CD4-positive, alpha-beta T cell treated with Interleukin-2 at 100 ng/mL for 4 hours (primary cell): ENCODE results near the gene RSPH6A.
"Not testable (repeated sequence)": the region's sequence is repeated elsewhere in the genome, so short reads cannot be mapped to it uniquely, and the experiment has no call there.

Experiments
- DNase-seq: peaks from one replicate; pipeline ENCODE4 v3.0.0-alpha.2; 2020; ENCODE audit warnings: low spot score

RSPH6A gene

GRCh38 chr19:45764945-45765701 is 50.0 kb downstream of the RSPH6A start:
- no peak for DNase-seq

GRCh38 chr19:45764475-45764874 is 50.6 kb downstream of the RSPH6A start:
- DNase-seq = no peak

GRCh38 chr19:45763691-45764294 is 51.3 kb downstream of the RSPH6A start:
- DNase-seq = no peak

- no peak for DNase-seq
Measured at GRCh38 chr19:45762870-45763631, 52.1 kb downstream of the RSPH6A start.

DNA sequence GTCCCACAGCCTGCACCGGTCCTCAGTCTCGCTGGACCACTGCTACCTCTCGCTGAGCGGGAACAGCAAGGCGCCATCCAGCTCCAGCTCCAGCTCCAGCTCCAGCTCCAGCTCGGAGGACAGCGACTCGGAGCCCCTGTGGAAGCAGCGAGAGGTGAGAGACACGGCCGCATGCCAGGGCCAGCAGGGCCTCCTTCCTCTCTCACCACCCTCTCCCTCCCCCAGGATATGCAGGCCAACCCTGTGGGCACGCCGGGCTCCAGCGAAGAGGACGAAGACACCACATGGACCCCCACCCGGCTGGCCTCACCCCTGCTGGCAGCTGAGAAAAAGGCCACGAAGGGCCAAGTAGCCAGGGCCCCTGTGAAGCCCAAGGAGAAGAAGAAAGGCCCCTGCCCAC is 53.4 kb downstream of the RSPH6A start:
- no peak for DNase-seq

DNA sequence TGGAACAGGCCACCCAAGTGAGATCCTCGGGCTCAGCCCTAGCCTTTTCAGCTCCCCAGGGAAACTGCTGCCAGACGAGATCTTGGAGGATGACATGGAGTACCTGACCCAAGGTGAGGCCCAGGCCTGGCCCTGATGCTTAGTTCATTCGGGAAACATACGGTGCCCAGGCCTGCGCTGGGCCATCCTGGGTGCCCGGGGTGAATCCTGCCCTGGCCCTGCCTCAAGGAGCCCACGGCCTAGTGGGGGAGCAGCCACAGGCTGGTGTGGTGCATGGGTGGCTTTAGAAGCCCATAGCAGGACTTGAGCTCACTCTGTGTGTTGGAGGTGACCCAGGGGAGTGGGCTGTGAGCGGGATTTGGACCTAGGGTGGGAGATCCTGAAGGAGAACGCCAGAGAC is 56.2 kb downstream of the RSPH6A start:
- DNase-seq = no peak

DNA sequence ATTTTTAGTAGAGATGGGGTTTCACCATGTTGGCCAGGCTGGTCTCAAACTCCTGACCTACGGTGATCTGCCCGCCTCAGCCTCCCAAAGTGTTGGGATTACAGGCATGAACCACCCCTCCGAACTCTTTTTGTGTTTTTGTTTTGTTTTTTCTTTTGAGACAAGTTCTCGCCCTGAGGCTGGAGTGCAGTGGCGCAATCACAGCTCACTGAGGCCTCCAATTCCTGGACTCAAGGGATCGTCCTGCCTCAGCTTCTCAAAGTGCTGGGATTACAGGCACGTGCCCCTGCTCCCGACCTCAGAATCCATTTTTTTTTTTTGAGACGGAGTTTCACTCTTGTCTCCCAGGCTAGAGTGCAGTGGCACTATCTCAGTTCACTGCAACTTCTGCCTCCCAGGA is 57.4 kb downstream of the RSPH6A start:
- no peak for DNase-seq

GRCh38 chr19:45754323-45754722 is 60.8 kb downstream of the RSPH6A start:
- no peak for DNase-seq

GRCh38 chr19:45753548-45753947 is 61.6 kb downstream of the RSPH6A start:
- DNase-seq = no peak

GRCh38 chr19:45752639-45753038 is 62.5 kb downstream of the RSPH6A start:
- no peak for DNase-seq

DNA sequence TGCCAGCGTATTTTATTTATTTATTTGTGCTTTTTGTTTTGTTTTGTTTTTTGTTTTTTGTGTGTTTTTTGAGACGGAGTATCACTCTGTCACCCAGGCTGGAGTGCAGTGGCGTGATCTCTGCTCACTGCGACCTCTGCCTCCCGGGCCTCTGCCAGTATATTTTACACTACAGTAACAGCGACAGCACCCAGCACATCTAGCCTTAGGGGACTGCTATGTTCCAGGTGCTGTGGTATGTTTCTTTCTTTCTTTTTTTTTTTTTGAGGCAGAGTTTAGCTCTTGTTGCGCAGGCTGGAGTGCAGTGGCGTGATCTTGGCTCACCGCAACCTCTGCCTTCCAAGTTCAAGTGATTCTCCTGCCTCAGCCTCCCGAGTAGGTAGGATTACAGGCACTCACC is 63.6 kb downstream of the RSPH6A start:
- DNase-seq = not testable (repeated sequence)

DNA sequence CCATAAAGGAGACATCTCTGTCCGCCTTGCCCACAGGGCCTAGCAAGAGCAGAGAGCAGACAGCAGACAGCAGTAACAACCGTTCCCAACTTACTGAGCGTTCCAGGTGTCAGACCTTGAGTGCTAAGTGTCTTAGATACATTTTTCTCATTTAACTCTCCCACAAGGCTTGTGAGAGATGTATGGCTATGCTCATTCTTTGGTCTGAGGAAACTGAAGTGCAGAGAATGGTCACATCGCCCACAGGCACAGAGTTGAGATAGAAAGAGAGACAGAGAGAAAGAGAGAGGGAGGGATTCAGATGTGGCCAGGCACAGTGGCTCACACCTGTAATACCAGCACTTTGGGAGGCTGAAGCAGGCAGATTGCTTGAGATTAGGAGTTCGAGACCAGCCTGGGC is 67.6 kb downstream of the RSPH6A start:
- no peak for DNase-seq

DNA sequence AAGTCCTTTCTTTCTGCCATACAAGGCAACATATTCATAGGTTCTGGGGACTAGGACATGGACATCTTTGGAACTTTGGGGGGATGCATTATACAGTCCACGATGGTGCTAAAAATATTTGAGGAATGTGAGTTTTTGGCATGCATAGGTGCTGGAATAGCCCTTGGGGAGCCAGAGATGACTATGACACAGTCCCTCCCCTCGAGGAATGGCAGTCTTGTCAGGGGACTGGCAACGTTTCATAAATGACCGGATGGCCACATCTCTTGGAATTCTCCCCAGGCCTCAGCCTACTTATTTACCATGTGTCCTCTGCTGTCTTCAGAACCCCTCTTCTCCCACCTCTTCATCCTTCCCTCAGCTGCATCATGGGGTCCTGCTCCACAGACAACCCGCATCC is 68.2 kb downstream of the RSPH6A start:
- DNase-seq = no peak
